ENCODE measurements around the gene ROR2. TPM values are rescaled to one million over a fixed set of nuclear protein-coding genes. Genes with fewer than 3 reads are reported as not detected.

Gene ROR2
- total and polyA plus RNA-seq, 11 donors, result 0.18 to 9.0 (median 0.49) TPM

- TF ChIP-seq POLR2A (IDR thresholded peaks at IDR 0.05) (no peak), CTCF (IDR thresholded peaks at IDR 0.05) (no peak)
- Histone ChIP-seq H3K27ac (no peak overlapping the region), H3K27me3 (peaks cover 0 to 41% (median 8%) of the 10 kb centered on the region in 9 donors), H3K9me3 (no peaks in the 10 kb centered on the region), H3K4me3 (no peak overlapping the region), H3K4me1 (no peaks in the 10 kb centered on the region), H3K36me3 (no peaks in the 10 kb centered on the region)
- intact Hi-C loops (cut with DNase I), result no loop called here
- DNase-seq, result no peak
- WGBS, 4 donors, result 77 to 80% (median 78%) methylated on average over 12 of the region's 12 CpGs
- no peak for ATAC-seq
Measured at GRCh38 chr9:91992461-91993041, 42.5 kb upstream of the ROR2 start.

- ATAC-seq (no peak), DNase-seq (no peak)
- H3K27me3 ChIP-seq, result peaks cover 0 to 41% (median 8%) of the 10 kb centered on the region in 9 donors
- no peaks in the 10 kb centered on the region for H3K4me1 ChIP-seq
- no peak for TF ChIP-seq CTCF (IDR thresholded peaks at IDR 0.05)
- no peak for TF ChIP-seq POLR2A (IDR thresholded peaks at IDR 0.05)
- H3K27ac ChIP-seq, result no peak overlapping the region
- WGBS, 4 donors, result 63 to 69% (median 66%) methylated on average over 20 of the region's 20 CpGs
- intact Hi-C loops (cut with DNase I), result no loop called here
- H3K36me3 ChIP-seq, result no peaks in the 10 kb centered on the region
- H3K9me3 ChIP-seq, result no peaks in the 10 kb centered on the region
- no peak overlapping the region for H3K4me3 ChIP-seq
Measured at GRCh38 chr9:91991721-91992341, 41.8 kb upstream of the ROR2 start.

- intact Hi-C loops (cut with DNase I), result no loop called here
- H3K4me3 ChIP-seq, result no peak overlapping the region
- H3K27me3 ChIP-seq, result peaks cover 0 to 5% (median 0%) of the 10 kb centered on the region in 9 donors
- H3K27ac ChIP-seq, result no peak overlapping the region
- DNase-seq, result no peak
- 73 to 90% (median 82%) methylated on average over 2 of the region's 2 CpGs for WGBS, 4 donors
- ATAC-seq, result no peak
- no peaks in the 10 kb centered on the region for H3K36me3 ChIP-seq
- H3K4me1 ChIP-seq, result no peaks in the 10 kb centered on the region
- TF ChIP-seq POLR2A (IDR thresholded peaks at IDR 0.05), result no peak
- TF ChIP-seq CTCF (IDR thresholded peaks at IDR 0.05), result no peak
- H3K9me3 ChIP-seq, result peaks cover 0 to 3% (median 0%) of the 10 kb centered on the region in 12 donors
Measured at GRCh38 chr9:91986248-91986647, 36.2 kb upstream of the ROR2 start.

- ATAC-seq (no peak), DNase-seq (no peak)
- H3K27me3 ChIP-seq, result peaks cover 0 to 3% (median 0%) of the 10 kb centered on the region in 9 donors
- no peak overlapping the region for H3K27ac ChIP-seq
- no peak overlapping the region for H3K4me3 ChIP-seq
- intact Hi-C loops (cut with DNase I), result no loop called here
- 72 to 87% (median 81%) methylated on average over 2 of the region's 2 CpGs for WGBS, 4 donors
- H3K4me1 ChIP-seq, result no peaks in the 10 kb centered on the region
- no peak for TF ChIP-seq POLR2A (IDR thresholded peaks at IDR 0.05)
- no peak for TF ChIP-seq CTCF (IDR thresholded peaks at IDR 0.05)
- no peaks in the 10 kb centered on the region for H3K36me3 ChIP-seq
- peaks cover 0 to 4% (median 0%) of the 10 kb centered on the region in 12 donors for H3K9me3 ChIP-seq
Measured at GRCh38 chr9:91985692-91986091, 35.7 kb upstream of the ROR2 start.

Data from heart left ventricle (tissue), 16 donors.